Measurements from ENCODE around the gene SPECC1L. TPM values are rescaled to one million over a fixed set of nuclear protein-coding genes. Genes with fewer than 3 reads are reported as not detected.

The SPECC1L gene
- total RNA-seq, 1 donor = 40.2 TPM

- peak; percentile 66 for DNase-seq (ENCODE audit: low read depth)
- no peak for TF ChIP-seq CTCF (IDR thresholded peaks at IDR 0.05; ENCODE audit: insufficient read depth, low read depth, low read length)
- no peak overlapping the region for H3K4me3 ChIP-seq (ENCODE audit: low read depth, low read length)
Observed at GRCh38 chr22:24370401-24370800, 99.8 kb downstream of the SPECC1L start.

- no peak for DNase-seq (ENCODE audit: low read depth)
- no peak for TF ChIP-seq CTCF (IDR thresholded peaks at IDR 0.05; ENCODE audit: insufficient read depth, low read depth, low read length)
- H3K4me3 ChIP-seq (ENCODE audit: low read depth, low read length) = no peak overlapping the region
Observed at GRCh38 chr22:24376002-24376401, 105.4 kb downstream of the SPECC1L start.

- TF ChIP-seq CTCF (IDR thresholded peaks at IDR 0.05; ENCODE audit: insufficient read depth, low read depth, low read length) = no peak
- H3K4me3 ChIP-seq (ENCODE audit: low read depth, low read length) = no peak overlapping the region
- DNase-seq (ENCODE audit: low read depth) = no peak
Observed at GRCh38 chr22:24376586-24376985, 106.0 kb downstream of the SPECC1L start.

- H3K4me3 ChIP-seq (ENCODE audit: low read depth, low read length) = no peak overlapping the region
- TF ChIP-seq CTCF (IDR thresholded peaks at IDR 0.05; ENCODE audit: insufficient read depth, low read depth, low read length) = no peak
- DNase-seq (ENCODE audit: low read depth) = no peak
Observed at GRCh38 chr22:24379536-24379935, 108.9 kb downstream of the SPECC1L start.

DNA sequence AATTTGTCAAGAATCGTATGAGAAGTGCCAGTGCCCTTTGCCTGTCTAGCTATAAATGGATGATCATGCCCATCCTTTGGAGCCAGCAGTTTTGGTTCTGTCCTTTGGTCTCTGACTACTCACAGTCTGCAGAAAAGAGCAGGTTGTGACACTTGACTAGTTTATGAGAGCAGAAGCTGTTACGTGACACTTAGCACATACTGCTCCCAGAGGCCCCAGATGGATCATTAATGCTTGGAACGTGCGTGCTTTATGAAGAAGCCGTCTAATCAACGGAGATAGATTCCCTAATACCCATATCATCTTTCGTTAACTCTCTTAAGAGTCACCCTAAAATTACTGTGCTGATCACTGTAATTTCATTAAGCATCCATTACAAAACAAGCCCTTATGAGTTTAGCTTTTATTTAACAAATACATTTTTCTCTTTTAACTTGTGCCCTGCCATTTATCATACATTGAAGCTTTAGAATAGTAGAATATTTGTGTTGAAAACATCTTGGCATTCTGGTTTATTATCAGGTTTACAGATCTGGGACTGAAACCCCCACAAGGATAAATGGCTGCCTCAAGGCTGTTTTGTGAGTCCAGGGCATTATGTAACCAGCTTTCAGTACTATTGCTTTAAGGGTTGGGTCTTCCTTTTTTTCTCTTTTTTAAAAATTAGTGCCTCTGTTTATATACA lies 109.7 kb downstream of the SPECC1L start:
- no peak for TF ChIP-seq CTCF (IDR thresholded peaks at IDR 0.05; ENCODE audit: insufficient read depth, low read depth, low read length)

GRCh38 chr22:24380905-24381230 lies 110.2 kb downstream of the SPECC1L start:
- H3K4me3 ChIP-seq (ENCODE audit: low read depth, low read length) = no peak overlapping the region
- DNase-seq (ENCODE audit: low read depth) = no peak

More for the DNA sequence above, 109.7 kb downstream of the SPECC1L start:
- no peak overlapping the region for H3K4me3 ChIP-seq (ENCODE audit: low read depth, low read length)
- DNase-seq (ENCODE audit: low read depth) = no peak

More at GRCh38 chr22:24380905-24381230, 110.2 kb downstream of the SPECC1L start:
- TF ChIP-seq CTCF (IDR thresholded peaks at IDR 0.05; ENCODE audit: insufficient read depth, low read depth, low read length) = no peak
